A549 (cell line): ENCODE results near the gene DZIP3. TPM values are rescaled to one million over a fixed set of nuclear protein-coding genes. Genes with fewer than 3 reads are reported as not detected.

Experiments used
- ATAC-seq, 2 experiments: fragments of 200-7000 bp in 1 of 2; fragments of >200 bp in 1 of 2; cut with Nextera tagmentation in 1 of 2; cut with Tn5 transposase in 1 of 2; 3 replicates each; pipeline versions ENCODE4 v1.8.0 to v1.9.1; 2018 to 2020; ENCODE audit warnings: mild to moderate bottlenecking in 1 of 2, moderate library complexity in 1 of 2
- CTCF ChIA-PET: fragments of 300-600 bp; sonication (Branson Sonifier 250); formaldehyde crosslinking; extraction: SDS; loops from one replicate; lab custom pipeline; 2021; ENCODE audit warnings: antibody characterized with exemption, inconsistent platforms; lab: Yijun Ruan, JAX
- POLR2A ChIA-PET: fragments of 350-600 bp; formaldehyde crosslinking; extraction: SDS; loops from one replicate; lab custom pipeline; 2021; ENCODE audit warnings: antibody characterized with exemption, inconsistent platforms; lab: Yijun Ruan, JAX
- DNase-seq, 2 experiments: peaks; one replicate each; pipeline versions ENCODE4 v3.0.0 to v3.0.0-alpha.2; 2011 to 2016; ENCODE audit warnings: low read depth in 1 of 2, low spot score in 1 of 2
- FAIRE-seq: peaks from 2 replicates; lab custom pipeline; 2011; peaks lifted over from hg19 to GRCh38; lab: Jason Lieb, UNC
- H3K27ac ChIP-seq, 2 experiments: fragments of >200 bp; sonication (Bioruptor Twin); formaldehyde crosslinking; 3 replicates each; pipeline ENCODE4 v1.5.1; 2016 to 2017
- H3K4me1 ChIP-seq: fragments of >200 bp; sonication (Bioruptor Twin); formaldehyde crosslinking; 3 replicates; pipeline ENCODE4 v1.6.1; 2016
- H3K4me2 ChIP-seq: fragments of >200 bp; sonication (Bioruptor Twin); formaldehyde crosslinking; 3 replicates; pipeline ENCODE4 v1.6.1; 2016
- H3K4me3 ChIP-seq: fragments of >200 bp; sonication (Bioruptor Twin); formaldehyde crosslinking; 3 replicates; pipeline ENCODE4 v1.5.1; 2016
- H3K9me3 ChIP-seq: fragments of >200 bp; sonication (Bioruptor Twin); formaldehyde crosslinking; 3 replicates; pipeline ENCODE4 v1.6.1; 2016
- BHLHE40 ChIP-seq: IDR thresholded peaks from 2 replicates; pipeline ENCODE4 v1.6.1; 2012; ENCODE audit warnings: low read depth, low read length, inconsistent platforms
- CBX8 ChIP-seq: fragments of 200-600 bp; sonication (generic); IDR thresholded peaks from 2 replicates; pipeline ENCODE4 v1.6.1; 2016
- CEBPB ChIP-seq, 2 experiments: fragments of >200 bp in 1 of 2; sonication (Bioruptor Twin) in 1 of 2; formaldehyde crosslinking in 1 of 2; IDR thresholded peaks; 2 replicates each; pipeline ENCODE4 v1.6.1; 2012 to 2016
- CHD2 ChIP-seq: fragments of 150-350 bp; IDR thresholded peaks from 2 replicates; pipeline ENCODE4 v1.6.1; 2014; ENCODE audit warnings: low read length; ENCODE audit not compliant: partially characterized antibody
- EHF ChIP-seq: fragments of 250-450 bp; sonication (Bioruptor Pico); IDR thresholded peaks from 2 replicates; pipeline ENCODE4 v1.5.0; 2020; ENCODE audit warnings: mild to moderate bottlenecking
- EHMT2 ChIP-seq: fragments of 200-600 bp; sonication (generic); IDR thresholded peaks from 2 replicates; pipeline ENCODE4 v1.6.1; 2016; ENCODE audit warnings: antibody characterized with exemption, low read depth, mild to moderate bottlenecking, moderate library complexity
- FOSL2 ChIP-seq, 2 experiments: fragments of 450-650 bp in 1 of 2; fragments of >200 bp in 1 of 2; sonication (Bioruptor Twin) in 1 of 2; formaldehyde crosslinking; IDR thresholded peaks; 2 replicates each; pipeline versions ENCODE4 v1.5.0 to v1.6.1; 2016 to 2020; ENCODE audit warnings: mild to moderate bottlenecking in 1 of 2, moderate library complexity in 1 of 2
- FOXS1 ChIP-seq: fragments of 250-450 bp; sonication (Bioruptor Pico); IDR thresholded peaks from 2 replicates; pipeline ENCODE4 v1.5.0; 2020; ENCODE audit warnings: mild to moderate bottlenecking, moderate library complexity
- HDAC2 ChIP-seq: fragments of 200-600 bp; sonication (generic); IDR thresholded peaks from 2 replicates; pipeline ENCODE4 v1.6.1; 2016
- HOXA7 ChIP-seq: fragments of 250-450 bp; sonication (Bioruptor Pico); IDR thresholded peaks from 2 replicates; pipeline ENCODE4 v1.5.0; 2020; ENCODE audit warnings: mild to moderate bottlenecking, moderate library complexity
- HOXB13 ChIP-seq: fragments of 250-450 bp; sonication (Bioruptor Pico); IDR thresholded peaks from 2 replicates; pipeline ENCODE4 v1.5.0; 2020; ENCODE audit warnings: low read depth, mild to moderate bottlenecking, moderate library complexity
- JUN ChIP-seq, 2 experiments: fragments of >200 bp; sonication (Bioruptor Twin); formaldehyde crosslinking; IDR thresholded peaks; 2 replicates in 1 of 2; 3 replicates in 1 of 2; pipeline ENCODE4 v1.6.1; 2016 to 2017
- JUNB ChIP-seq: fragments of >200 bp; sonication (Bioruptor Twin); formaldehyde crosslinking; IDR thresholded peaks from 2 replicates; pipeline ENCODE4 v1.6.1; 2016
- KDM1A ChIP-seq: fragments of 200-600 bp; sonication (generic); IDR thresholded peaks from 2 replicates; pipeline ENCODE4 v1.6.1; 2016; ENCODE audit warnings: low read depth, mild to moderate bottlenecking
- KDM5A ChIP-seq: fragments of 200-600 bp; sonication (generic); IDR thresholded peaks from 2 replicates; pipeline ENCODE4 v1.6.1; 2016; ENCODE audit warnings: antibody characterized with exemption, mild to moderate bottlenecking
- MAFK ChIP-seq: fragments of 450-650 bp; IDR thresholded peaks from 2 replicates; pipeline ENCODE4 v1.6.1; 2014; ENCODE audit not compliant: partially characterized antibody
- MAZ ChIP-seq: fragments of 150-350 bp; IDR thresholded peaks from 2 replicates; pipeline ENCODE4 v1.6.1; 2014; ENCODE audit warnings: antibody characterized with exemption, low read depth, low read length, borderline replicate concordance
- NPAS2 ChIP-seq: fragments of 250-450 bp; sonication (Bioruptor Pico); IDR thresholded peaks from 2 replicates; pipeline ENCODE4 v1.8.0; 2022; ENCODE audit warnings: mild to moderate bottlenecking, moderate library complexity, borderline replicate concordance
- RNF2 ChIP-seq: fragments of 200-600 bp; sonication (generic); IDR thresholded peaks from 2 replicates; pipeline ENCODE4 v1.6.1; 2016; ENCODE audit warnings: low read depth, mild to moderate bottlenecking, antibody characterized with exemption, moderate library complexity, borderline replicate concordance
- SMC3 ChIP-seq: fragments of >200 bp; sonication (Bioruptor Twin); formaldehyde crosslinking; IDR thresholded peaks from 3 replicates; pipeline ENCODE4 v1.6.1; 2018; ENCODE audit warnings: inconsistent platforms
- SREBF2 ChIP-seq: fragments of 450-650 bp; IDR thresholded peaks from 2 replicates; pipeline ENCODE4 v1.6.1; 2014; ENCODE audit warnings: mild to moderate bottlenecking, moderate library complexity
- ZFP36 ChIP-seq: fragments of 450-650 bp; IDR thresholded peaks from 2 replicates; pipeline ENCODE4 v1.6.1; 2014; ENCODE audit warnings: borderline replicate concordance; ENCODE audit not compliant: partially characterized antibody
- WGBS: methylation state at CpG from one replicate; pipeline ENCODE4 v1.1.6; 2017; ENCODE audit errors: missing lambda C conversion rate; 5-methylcytosine and 5-hydroxymethylcytosine counted together
- polyA plus RNA-seq, 4 experiments: library from polyadenylated mRNA; depleted of rRNA in 3 of 4; stranded (reverse); fragments of >200 nt; fragmentation: RNase III in 1 of 4; extraction: RNeasy Plus Mini Kit Qiagen cat#74134 plus additional on column Dnase treatment in 1 of 4; gene quantifications; 2 replicates in 3 of 4; 3 replicates in 1 of 4; pipeline ENCODE4 v1.2.3, GENCODE V29; 2011 to 2017
- TF ChIP-seq, protein P1 (sequence below): IDR thresholded peaks from 2 replicates; pipeline ENCODE4 v1.6.1; 2012
- TF ChIP-seq, protein P2 (sequence below): fragments of 250-450 bp; sonication (Bioruptor Pico); IDR thresholded peaks from 2 replicates; pipeline ENCODE4 v1.5.0; 2021; ENCODE audit warnings: mild to moderate bottlenecking, moderate library complexity, borderline replicate concordance
- TF ChIP-seq, protein P3 (sequence below): fragments of 200-600 bp; sonication (generic); IDR thresholded peaks from 2 replicates; pipeline ENCODE4 v1.6.1; 2016; ENCODE audit warnings: antibody characterized with exemption, mild to moderate bottlenecking, moderate library complexity
- TF ChIP-seq, protein P4 (sequence below): IDR thresholded peaks from 2 replicates; pipeline ENCODE4 v1.6.1; 2012; ENCODE audit warnings: low read depth, borderline replicate concordance
- TF ChIP-seq, protein P5 (sequence below): fragments of >200 bp; sonication (Bioruptor Twin); formaldehyde crosslinking; IDR thresholded peaks from 3 replicates; pipeline ENCODE4 v1.6.1; 2016
- TF ChIP-seq, protein P6 (sequence below): IDR thresholded peaks from 2 replicates; pipeline ENCODE4 v1.6.1; 2012
- TF ChIP-seq, protein P7 (sequence below): fragments of 250-450 bp; sonication (Bioruptor Pico); IDR thresholded peaks from 2 replicates; pipeline ENCODE4 v1.5.0; 2020; ENCODE audit warnings: low read depth, mild to moderate bottlenecking, moderate library complexity

The DZIP3 gene
- polyA plus RNA-seq, 2 of the 4 experiments (the other 2 are of a cell fraction), result 8.1 to 22.2 TPM

DNA sequence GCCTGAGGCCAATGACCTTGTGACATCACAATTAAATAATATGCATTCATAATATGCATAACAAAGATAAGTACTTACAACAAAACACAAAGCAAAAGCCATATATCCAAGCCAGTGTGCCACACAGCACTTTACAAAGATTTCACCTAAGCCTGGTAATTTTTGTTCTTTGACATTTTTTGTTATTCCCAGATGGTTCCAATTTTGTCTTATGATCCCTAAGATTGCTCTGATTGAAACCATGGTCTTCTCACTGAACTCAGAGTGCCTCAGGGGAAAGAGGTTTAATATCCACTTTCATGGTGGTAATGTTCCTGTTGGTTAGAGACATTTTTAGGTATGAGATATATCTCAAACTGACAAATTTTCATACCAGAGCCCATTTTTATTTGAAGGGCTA, 138.6 kb downstream of the DZIP3 start:
- CTCF ChIA-PET, result no interaction called here
- no peak for FAIRE-seq

DNA sequence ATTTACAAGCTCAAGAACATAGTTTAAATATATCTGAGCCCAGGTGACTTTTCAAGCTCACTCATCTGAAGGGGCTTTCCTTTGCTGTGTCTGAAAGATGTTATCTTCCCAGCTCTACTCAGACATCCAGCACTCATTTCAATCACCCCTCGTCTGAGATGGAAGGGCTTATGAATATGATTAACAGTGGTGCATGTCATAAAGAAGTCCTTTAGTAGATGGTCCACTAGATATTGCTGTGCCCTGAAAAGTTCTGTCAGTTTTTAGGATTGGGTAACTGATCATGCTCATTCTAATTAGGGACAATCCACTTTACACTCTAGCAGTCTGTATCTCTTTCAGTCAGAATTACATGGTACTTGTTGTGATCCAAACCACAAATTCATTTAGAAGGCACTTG, 139.4 kb downstream of the DZIP3 start:
- FAIRE-seq, result no peak
- 0% methylated on average over 1 of the region's 1 CpG for WGBS
- TF ChIP-seq, protein P1, sequence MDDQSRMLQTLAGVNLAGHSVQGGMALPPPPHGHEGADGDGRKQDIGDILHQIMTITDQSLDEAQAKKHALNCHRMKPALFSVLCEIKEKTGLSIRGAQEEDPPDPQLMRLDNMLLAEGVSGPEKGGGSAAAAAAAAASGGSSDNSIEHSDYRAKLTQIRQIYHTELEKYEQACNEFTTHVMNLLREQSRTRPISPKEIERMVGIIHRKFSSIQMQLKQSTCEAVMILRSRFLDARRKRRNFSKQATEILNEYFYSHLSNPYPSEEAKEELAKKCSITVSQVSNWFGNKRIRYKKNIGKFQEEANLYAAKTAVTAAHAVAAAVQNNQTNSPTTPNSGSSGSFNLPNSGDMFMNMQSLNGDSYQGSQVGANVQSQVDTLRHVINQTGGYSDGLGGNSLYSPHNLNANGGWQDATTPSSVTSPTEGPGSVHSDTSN, result no peak
- TF ChIP-seq BHLHE40 (no peak), MAFK (no peak), KDM1A (no peak), EHF (no peak), FOXS1 (CRISPR knock-in tag) (no peak), HOXA7 (no peak), SREBF2 (no peak), CBX8 (no peak), CHD2 (no peak), KDM5A (no peak), ZFP36 (no peak), HOXB13 (CRISPR knock-in tag) (no peak)
- TF ChIP-seq, protein P2, sequence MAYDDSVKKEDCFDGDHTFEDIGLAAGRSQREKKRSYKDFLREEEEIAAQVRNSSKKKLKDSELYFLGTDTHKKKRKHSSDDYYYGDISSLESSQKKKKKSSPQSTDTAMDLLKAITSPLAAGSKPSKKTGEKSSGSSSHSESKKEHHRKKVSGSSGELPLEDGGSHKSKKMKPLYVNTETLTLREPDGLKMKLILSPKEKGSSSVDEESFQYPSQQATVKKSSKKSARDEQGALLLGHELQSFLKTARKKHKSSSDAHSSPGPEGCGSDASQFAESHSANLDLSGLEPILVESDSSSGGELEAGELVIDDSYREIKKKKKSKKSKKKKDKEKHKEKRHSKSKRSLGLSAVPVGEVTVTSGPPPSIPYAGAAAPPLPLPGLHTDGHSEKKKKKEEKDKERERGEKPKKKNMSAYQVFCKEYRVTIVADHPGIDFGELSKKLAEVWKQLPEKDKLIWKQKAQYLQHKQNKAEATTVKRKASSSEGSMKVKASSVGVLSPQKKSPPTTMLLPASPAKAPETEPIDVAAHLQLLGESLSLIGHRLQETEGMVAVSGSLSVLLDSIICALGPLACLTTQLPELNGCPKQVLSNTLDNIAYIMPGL (CRISPR knock-in tag), result no peak
- TF ChIP-seq, protein P3, sequence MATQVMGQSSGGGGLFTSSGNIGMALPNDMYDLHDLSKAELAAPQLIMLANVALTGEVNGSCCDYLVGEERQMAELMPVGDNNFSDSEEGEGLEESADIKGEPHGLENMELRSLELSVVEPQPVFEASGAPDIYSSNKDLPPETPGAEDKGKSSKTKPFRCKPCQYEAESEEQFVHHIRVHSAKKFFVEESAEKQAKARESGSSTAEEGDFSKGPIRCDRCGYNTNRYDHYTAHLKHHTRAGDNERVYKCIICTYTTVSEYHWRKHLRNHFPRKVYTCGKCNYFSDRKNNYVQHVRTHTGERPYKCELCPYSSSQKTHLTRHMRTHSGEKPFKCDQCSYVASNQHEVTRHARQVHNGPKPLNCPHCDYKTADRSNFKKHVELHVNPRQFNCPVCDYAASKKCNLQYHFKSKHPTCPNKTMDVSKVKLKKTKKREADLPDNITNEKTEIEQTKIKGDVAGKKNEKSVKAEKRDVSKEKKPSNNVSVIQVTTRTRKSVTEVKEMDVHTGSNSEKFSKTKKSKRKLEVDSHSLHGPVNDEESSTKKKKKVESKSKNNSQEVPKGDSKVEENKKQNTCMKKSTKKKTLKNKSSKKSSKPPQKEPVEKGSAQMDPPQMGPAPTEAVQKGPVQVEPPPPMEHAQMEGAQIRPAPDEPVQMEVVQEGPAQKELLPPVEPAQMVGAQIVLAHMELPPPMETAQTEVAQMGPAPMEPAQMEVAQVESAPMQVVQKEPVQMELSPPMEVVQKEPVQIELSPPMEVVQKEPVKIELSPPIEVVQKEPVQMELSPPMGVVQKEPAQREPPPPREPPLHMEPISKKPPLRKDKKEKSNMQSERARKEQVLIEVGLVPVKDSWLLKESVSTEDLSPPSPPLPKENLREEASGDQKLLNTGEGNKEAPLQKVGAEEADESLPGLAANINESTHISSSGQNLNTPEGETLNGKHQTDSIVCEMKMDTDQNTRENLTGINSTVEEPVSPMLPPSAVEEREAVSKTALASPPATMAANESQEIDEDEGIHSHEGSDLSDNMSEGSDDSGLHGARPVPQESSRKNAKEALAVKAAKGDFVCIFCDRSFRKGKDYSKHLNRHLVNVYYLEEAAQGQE, result no peak
- TF ChIP-seq, protein P4, sequence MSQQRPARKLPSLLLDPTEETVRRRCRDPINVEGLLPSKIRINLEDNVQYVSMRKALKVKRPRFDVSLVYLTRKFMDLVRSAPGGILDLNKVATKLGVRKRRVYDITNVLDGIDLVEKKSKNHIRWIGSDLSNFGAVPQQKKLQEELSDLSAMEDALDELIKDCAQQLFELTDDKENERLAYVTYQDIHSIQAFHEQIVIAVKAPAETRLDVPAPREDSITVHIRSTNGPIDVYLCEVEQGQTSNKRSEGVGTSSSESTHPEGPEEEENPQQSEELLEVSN, result no peak
- TF ChIP-seq, protein P5, sequence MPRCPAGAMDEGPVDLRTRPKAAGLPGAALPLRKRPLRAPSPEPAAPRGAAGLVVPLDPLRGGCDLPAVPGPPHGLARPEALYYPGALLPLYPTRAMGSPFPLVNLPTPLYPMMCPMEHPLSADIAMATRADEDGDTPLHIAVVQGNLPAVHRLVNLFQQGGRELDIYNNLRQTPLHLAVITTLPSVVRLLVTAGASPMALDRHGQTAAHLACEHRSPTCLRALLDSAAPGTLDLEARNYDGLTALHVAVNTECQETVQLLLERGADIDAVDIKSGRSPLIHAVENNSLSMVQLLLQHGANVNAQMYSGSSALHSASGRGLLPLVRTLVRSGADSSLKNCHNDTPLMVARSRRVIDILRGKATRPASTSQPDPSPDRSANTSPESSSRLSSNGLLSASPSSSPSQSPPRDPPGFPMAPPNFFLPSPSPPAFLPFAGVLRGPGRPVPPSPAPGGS, result no peak
- TF ChIP-seq, protein P6, sequence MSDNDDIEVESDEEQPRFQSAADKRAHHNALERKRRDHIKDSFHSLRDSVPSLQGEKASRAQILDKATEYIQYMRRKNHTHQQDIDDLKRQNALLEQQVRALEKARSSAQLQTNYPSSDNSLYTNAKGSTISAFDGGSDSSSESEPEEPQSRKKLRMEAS, result no peak
- DNase-seq, result no peak
- H3K9me3 ChIP-seq, result no peaks in the 10 kb centered on the region
- H3K4me3 ChIP-seq, result no peak overlapping the region
- no peak overlapping the region for H3K4me2 ChIP-seq
- CTCF ChIA-PET, result interaction anchor here (1.8 kb wide), 1 partner anchor 67 kb away, joined by 4 read pairs; no protein-coding TSS in a partner anchor
- H3K4me1 ChIP-seq, result no peaks in the 10 kb centered on the region
- no peak overlapping the region for H3K27ac ChIP-seq
- POLR2A ChIA-PET, result no interaction called here
- no peak for ATAC-seq

More for the DNA sequence above, 138.6 kb downstream of the DZIP3 start:
- no peak overlapping the region for H3K4me2 ChIP-seq
- H3K27ac ChIP-seq, result no peak overlapping the region
- H3K4me3 ChIP-seq, result no peak overlapping the region
- H3K4me1 ChIP-seq, result no peaks in the 10 kb centered on the region
- POLR2A ChIA-PET, result no interaction called here
- ATAC-seq, result no peak
- DNase-seq, result no peak
- no peaks in the 10 kb centered on the region for H3K9me3 ChIP-seq
- TF ChIP-seq JUN (IDR thresholded peaks at IDR 0.05) (no peak), FOSL2 (IDR thresholded peaks at IDR 0.05) (no peak), FOSL2 (CRISPR knock-in tag; IDR thresholded peaks at IDR 0.05) (no peak), HDAC2 (no peak), CBX8 (no peak), ZFP36 (no peak), HOXB13 (CRISPR knock-in tag) (no peak), SMC3 (no peak), MAZ (no peak), JUNB (no peak), CEBPB (IDR thresholded peaks at IDR 0.05) (no peak), EHMT2 (no peak), NPAS2 (CRISPR knock-in tag) (no peak), HOXA7 (no peak), RNF2 (no peak)
- TF ChIP-seq, protein P7, sequence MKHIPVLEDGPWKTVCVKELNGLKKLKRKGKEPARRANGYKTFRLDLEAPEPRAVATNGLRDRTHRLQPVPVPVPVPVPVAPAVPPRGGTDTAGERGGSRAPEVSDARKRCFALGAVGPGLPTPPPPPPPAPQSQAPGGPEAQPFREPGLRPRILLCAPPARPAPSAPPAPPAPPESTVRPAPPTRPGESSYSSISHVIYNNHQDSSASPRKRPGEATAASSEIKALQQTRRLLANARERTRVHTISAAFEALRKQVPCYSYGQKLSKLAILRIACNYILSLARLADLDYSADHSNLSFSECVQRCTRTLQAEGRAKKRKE, result no peak
